Upper lobe of left lung (tissue), 6 donors: ENCODE measurements around the gene RBM44. TPM values are rescaled to one million over a fixed set of nuclear protein-coding genes. Genes with fewer than 3 reads are reported as not detected.
A peak's percentile ranks its signal among the peaks of the same experiment; 100 is the strongest.

Source experiments
- ATAC-seq, 2 donors: fragments of 200-7000 bp; cut with Tn5 transposase; one replicate each; pipeline ENCODE4 v1.9.1; 2022; ENCODE audit warnings: mild to moderate bottlenecking in 2 of 2, moderate library complexity in 2 of 2; ENCODE audit not compliant: low FRiP score in 2 of 2
- DNase-seq, 2 donors: peaks; one replicate each; pipeline ENCODE4 v3.0.0-alpha.2; 2019 to 2020
- H3K27ac ChIP-seq, 4 donors: fragments of 200-600 bp; sonication (generic); one replicate each; pipeline ENCODE4 v1.5.1; 2016 to 2019
- H3K27me3 ChIP-seq, 4 donors: fragments of 200-600 bp; sonication (generic); one replicate each; pipeline ENCODE4 v1.5.1; 2017 to 2019
- H3K36me3 ChIP-seq, 4 donors: fragments of 200-600 bp; sonication (generic); one replicate each; pipeline ENCODE4 v1.5.1; 2016 to 2019
- H3K4me1 ChIP-seq, 4 donors: fragments of 200-600 bp; sonication (generic); one replicate each; pipeline ENCODE4 v1.5.1; 2018 to 2019
- H3K4me3 ChIP-seq, 4 donors: fragments of 200-600 bp; sonication (generic); one replicate each; pipeline ENCODE4 v1.5.1; 2017 to 2019; ENCODE audit warnings: mild to moderate bottlenecking in 2 of 4, moderate library complexity in 1 of 4
- H3K9me3 ChIP-seq, 4 donors: fragments of 200-600 bp; sonication (generic); one replicate each; pipeline ENCODE4 v1.5.1; 2018 to 2019
- CTCF ChIP-seq, 6 experiments: fragments of 450-650 bp in 4 of 6; fragments of 200-600 bp in 2 of 6; sonication (generic) in 2 of 6; IDR thresholded peaks; one replicate each; pipeline ENCODE4 v1.5.1; 2016 to 2019; ENCODE audit warnings: antibody characterized with exemption in 6 of 6
- EP300 ChIP-seq, 4 donors: sonication (generic); formaldehyde crosslinking; IDR thresholded peaks; one replicate each; pipeline ENCODE4 v1.5.1; 2017; ENCODE audit warnings: antibody characterized with exemption in 4 of 4, control low read depth in 2 of 4
- POLR2A ChIP-seq, 4 donors: fragments of 450-650 bp; IDR thresholded peaks; one replicate each; pipeline ENCODE4 v1.5.1; 2016 to 2017; ENCODE audit warnings: antibody characterized with exemption in 4 of 4, mild to moderate bottlenecking in 2 of 4
- POLR2AphosphoS5 ChIP-seq, 2 donors: sonication (generic); formaldehyde crosslinking; IDR thresholded peaks; one replicate each; pipeline ENCODE4 v1.5.1; 2017; ENCODE audit warnings: antibody characterized with exemption in 2 of 2
- WGBS, 2 donors: methylation state at CpG; one replicate each; pipeline ENCODE4 v1.1.5; 2017 to 2018; 5-methylcytosine and 5-hydroxymethylcytosine counted together
- total RNA-seq, 6 donors: library from RNA; depleted of rRNA in 4 of 6; stranded (reverse); fragments of >200 nt in 4 of 6; gene quantifications; one replicate each; pipeline versions ENCODE4 v1.1.0 to v1.2.1, GENCODE V29; 2016 to 2021
- donor health status: DM: no; HTN: no; CAD: no; lungs with moderate emphysema.
- donor health status: DM: no; HTN: yes; CAD: no; lungs with severe emphysema.

Gene RBM44
- total RNA-seq, 6 donors from 2014 or later = 0.44 to 2.8 (median 1.5) TPM

- 87 to 91% methylated on average over 16 to 25 of the region's 25 CpGs for WGBS, 2 donors
- no peak overlapping the region for H3K4me3 ChIP-seq
- no peaks in the 10 kb centered on the region for H3K36me3 ChIP-seq
- peak in 1 of 2 donors; percentile 52 for DNase-seq
- no peak overlapping the region for H3K27ac ChIP-seq
- H3K9me3 ChIP-seq = no peaks in the 10 kb centered on the region
- peak in 1 of 2 donors; percentile 7 for ATAC-seq
- no peaks in the 10 kb centered on the region for H3K27me3 ChIP-seq
- H3K4me1 ChIP-seq = peaks cover 0 to 7% (median 0%) of the 10 kb centered on the region in 4 donors
- TF ChIP-seq CTCF (IDR thresholded peaks at IDR 0.05) (no peak), EP300 (IDR thresholded peaks at IDR 0.05) (no peak), POLR2A (IDR thresholded peaks at IDR 0.05) (no peak), POLR2AphosphoS5 (IDR thresholded peaks at IDR 0.05) (no peak)
These were observed 79.2 kb downstream of the RBM44 start for GRCh38 chr2:237877576-237878307.

GRCh38 chr2:237878321-237879057 is 79.9 kb downstream of the RBM44 start:
- H3K27me3 ChIP-seq = no peaks in the 10 kb centered on the region
- H3K4me1 ChIP-seq = peaks cover 0 to 6% (median 0%) of the 10 kb centered on the region in 4 donors
- DNase-seq (no peak), ATAC-seq (no peak)
- WGBS, 2 donors = 87 to 96% methylated on average over 10 to 14 of the region's 14 CpGs
- no peaks in the 10 kb centered on the region for H3K9me3 ChIP-seq
- no peaks in the 10 kb centered on the region for H3K36me3 ChIP-seq
- no peak overlapping the region for H3K4me3 ChIP-seq
- no peak overlapping the region for H3K27ac ChIP-seq
- no peak for TF ChIP-seq POLR2AphosphoS5 (IDR thresholded peaks at IDR 0.05)
- TF ChIP-seq POLR2A (IDR thresholded peaks at IDR 0.05) = no peak
- no peak for TF ChIP-seq EP300 (IDR thresholded peaks at IDR 0.05)

- no peak overlapping the region for H3K4me3 ChIP-seq
- TF ChIP-seq EP300 (IDR thresholded peaks at IDR 0.05) = no peak
- no peak for TF ChIP-seq CTCF (IDR thresholded peaks at IDR 0.05)
- TF ChIP-seq POLR2A (IDR thresholded peaks at IDR 0.05) = no peak
- no peak for TF ChIP-seq POLR2AphosphoS5 (IDR thresholded peaks at IDR 0.05)
- 90 to 99% methylated on average over 5 of the region's 5 CpGs for whole genome bisulfite sequencing, 2 donors
- H3K9me3 ChIP-seq = no peaks in the 10 kb centered on the region
- H3K27ac ChIP-seq = no peak overlapping the region
- no peak for DNase-seq
- H3K4me1 ChIP-seq = peaks cover 0 to under 1% (median 0%) of the 10 kb centered on the region in 4 donors
- H3K36me3 ChIP-seq = no peaks in the 10 kb centered on the region
- ATAC-seq = no peak
- H3K27me3 ChIP-seq = no peaks in the 10 kb centered on the region
These were observed 80.5 kb downstream of the RBM44 start for GRCh38 chr2:237879058-237879430.

GRCh38 chr2:237879991-237880560 is 81.5 kb downstream of the RBM44 start:
- peaks cover 0 to 3% (median 0%) of the 10 kb centered on the region in 4 donors for H3K4me1 ChIP-seq
- H3K4me3 ChIP-seq = no peak overlapping the region
- ATAC-seq (no peak), DNase-seq (no peak)
- no peak for TF ChIP-seq EP300 (IDR thresholded peaks at IDR 0.05)
- TF ChIP-seq POLR2AphosphoS5 (IDR thresholded peaks at IDR 0.05) = no peak
- TF ChIP-seq CTCF (IDR thresholded peaks at IDR 0.05) = no peak
- TF ChIP-seq POLR2A (IDR thresholded peaks at IDR 0.05) = no peak
- 95 to 96% methylated on average over 12 of the region's 12 CpGs for WGBS, 2 donors
- H3K27me3 ChIP-seq = no peaks in the 10 kb centered on the region
- H3K27ac ChIP-seq = no peak overlapping the region
- no peaks in the 10 kb centered on the region for H3K36me3 ChIP-seq
- no peaks in the 10 kb centered on the region for H3K9me3 ChIP-seq
